Choroid plexus epithelial cell (primary cell): ENCODE measurements around the gene MN1.

Experiments used
- DNase-seq: peaks from one replicate; pipeline ENCODE4 v3.0.0-alpha.2; 2010; ENCODE audit warnings: low read depth
- H3K4me3 ChIP-seq: 2 replicates; pipeline ENCODE4 v1.5.1; 2011; ENCODE audit warnings: low read depth, mild to moderate bottlenecking, control low read depth, low read length, moderate library complexity
- CTCF ChIP-seq: conservative IDR thresholded peaks from 2 replicates; pipeline ENCODE4 v1.5.1; 2011; ENCODE audit warnings: low read depth, mild to moderate bottlenecking, control low read depth, inconsistent platforms, low read length, moderate library complexity

MN1 gene

GRCh38 chr22:27799827-27800249 lies 1.7 kb downstream of the MN1 start:
- no peak for TF ChIP-seq CTCF
- peak; percentile 25 for DNase-seq
- peak overlapping the region; percentile 82 for H3K4me3 ChIP-seq

GRCh38 chr22:27799015-27799826 lies 2.3 kb downstream of the MN1 start:
- TF ChIP-seq CTCF: no peak
- H3K4me3 ChIP-seq: peak overlapping the region; percentile 82
- DNase-seq: peak; percentile 28

- H3K4me3 ChIP-seq: no peak overlapping the region
- DNase-seq: no peak
- no peak for TF ChIP-seq CTCF
These were observed 3.0 kb downstream of the MN1 start for GRCh38 chr22:27798511-27799014.

GRCh38 chr22:27797520-27798391 lies 3.8 kb downstream of the MN1 start:
- no peak for DNase-seq

GRCh38 chr22:27796829-27797519 lies 4.6 kb downstream of the MN1 start:
- no peak for TF ChIP-seq CTCF
- H3K4me3 ChIP-seq: no peak overlapping the region

More at GRCh38 chr22:27797520-27798391, 3.8 kb downstream of the MN1 start:
- no peak overlapping the region for H3K4me3 ChIP-seq
- TF ChIP-seq CTCF: no peak

GRCh38 chr22:27795696-27796517 lies 5.6 kb downstream of the MN1 start:
- no peak overlapping the region for H3K4me3 ChIP-seq
- no peak for TF ChIP-seq CTCF
- no peak for DNase-seq

More at GRCh38 chr22:27796829-27797519, 4.6 kb downstream of the MN1 start:
- DNase-seq: no peak
